Measurements from ENCODE around the gene TEX29.

Gene TEX29

DNA sequence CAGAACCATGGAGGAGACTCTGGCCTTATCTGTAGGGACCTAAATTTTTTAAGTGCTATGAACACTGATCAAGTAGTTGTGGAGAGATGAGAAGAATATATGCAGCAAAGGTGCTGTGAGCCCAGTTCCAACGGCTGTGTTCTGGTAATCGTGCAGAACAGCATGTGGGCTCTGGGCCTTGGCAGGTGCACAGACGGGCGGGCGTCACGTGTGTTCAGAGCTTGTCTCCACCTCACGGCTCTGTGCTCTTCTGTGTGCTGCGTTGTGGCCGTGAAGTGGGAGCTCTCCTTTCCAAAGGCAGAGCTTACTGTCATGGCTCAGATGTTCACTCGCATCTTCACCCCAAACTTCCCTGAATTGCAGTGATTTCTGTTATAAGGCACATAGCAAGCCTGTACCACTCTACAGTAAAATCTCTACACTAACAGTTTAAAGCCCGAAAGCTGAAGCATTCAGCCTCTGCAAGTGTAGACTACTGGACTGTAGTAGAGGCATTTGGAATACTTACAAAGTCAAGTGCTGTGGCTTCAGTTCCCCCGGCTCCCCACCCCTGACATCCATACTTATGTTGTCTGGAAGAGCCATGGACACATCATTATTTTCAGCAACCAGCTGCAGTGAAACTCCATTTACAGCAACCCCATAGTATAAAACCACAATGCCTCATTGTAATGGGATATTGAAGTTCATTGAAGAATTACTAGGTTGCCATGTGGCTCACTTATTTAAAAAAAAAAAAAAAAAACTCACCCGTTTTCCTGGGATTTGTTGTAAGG lies 27.5 kb upstream of the TEX29 start:
- no peak for DNase-seq

DNA sequence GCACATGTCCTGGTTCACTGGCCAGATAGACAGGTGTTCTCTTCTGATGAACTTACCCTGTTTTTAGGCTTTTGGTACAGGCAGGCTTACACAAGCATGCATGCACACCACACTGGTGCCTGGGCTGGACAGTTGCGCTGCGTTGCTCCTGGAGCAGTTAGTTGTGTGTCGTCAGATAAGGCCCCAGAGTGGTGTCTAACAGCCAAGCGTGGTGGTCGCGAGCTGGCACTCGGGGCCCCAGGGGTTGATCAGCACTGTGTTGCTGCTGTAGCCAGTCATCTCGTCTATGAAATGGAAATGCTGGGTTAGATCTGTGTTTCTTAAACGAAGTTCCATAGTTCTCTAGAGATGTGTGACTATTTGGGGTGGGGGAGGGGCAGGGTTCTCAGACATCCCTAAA lies 24.6 kb upstream of the TEX29 start:
- DNase-seq, result no peak

DNA sequence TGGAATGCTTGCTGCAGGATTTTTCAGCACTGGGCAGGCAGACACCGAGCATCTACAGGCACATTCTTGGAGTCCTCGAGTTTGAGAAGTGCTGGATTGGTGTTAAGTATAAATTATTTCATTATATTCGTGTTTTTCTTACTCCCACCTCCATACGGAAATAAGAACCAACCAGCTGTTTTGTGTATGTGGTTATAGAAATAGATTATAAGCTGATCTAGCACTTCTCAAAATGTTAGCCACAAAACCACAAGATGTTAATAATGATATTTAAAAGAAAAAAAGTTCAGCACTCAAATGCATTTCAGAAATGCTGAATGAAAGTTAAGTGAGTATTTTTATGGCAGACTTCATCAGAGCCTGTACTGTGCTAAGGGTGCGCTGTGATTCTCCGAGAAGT lies 24.0 kb upstream of the TEX29 start:
- no peak for DNase-seq

DNA sequence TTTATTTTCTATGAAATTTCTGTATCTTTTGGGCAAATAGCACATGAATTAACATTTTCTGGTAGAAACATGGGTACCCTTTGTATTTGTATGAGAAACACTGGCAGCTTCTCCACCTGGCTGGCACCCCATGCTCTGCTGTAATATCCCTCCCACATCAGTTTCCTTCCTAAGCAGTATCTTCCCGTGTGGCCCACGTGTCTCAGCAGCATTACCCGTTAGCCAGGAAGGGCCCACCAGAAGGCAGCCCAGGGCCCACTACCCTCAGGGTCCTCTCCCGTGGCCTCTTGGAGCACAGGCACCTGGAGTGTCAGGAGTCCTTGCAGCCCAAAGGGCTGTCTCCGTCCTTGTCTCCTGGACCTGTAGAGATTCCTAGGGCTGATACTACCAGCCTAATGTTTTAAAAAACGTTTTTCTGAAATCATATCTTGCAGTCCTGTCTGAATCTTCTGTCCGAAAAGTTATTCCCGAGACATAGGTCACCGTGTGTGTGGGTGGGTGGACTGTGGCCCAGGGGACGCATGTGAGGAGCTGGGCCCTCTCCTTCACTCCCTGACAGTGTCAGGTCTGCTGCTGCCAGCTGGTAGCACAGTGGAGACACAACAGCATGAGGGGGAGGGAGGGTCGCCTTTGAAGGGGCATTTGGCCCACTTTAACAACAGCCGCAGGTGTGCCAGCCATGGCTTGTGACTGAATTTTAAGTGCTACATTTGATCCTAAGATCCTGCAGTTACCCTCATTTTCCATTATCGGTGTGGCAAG lies 22.0 kb upstream of the TEX29 start:
- no peak for DNase-seq

DNA sequence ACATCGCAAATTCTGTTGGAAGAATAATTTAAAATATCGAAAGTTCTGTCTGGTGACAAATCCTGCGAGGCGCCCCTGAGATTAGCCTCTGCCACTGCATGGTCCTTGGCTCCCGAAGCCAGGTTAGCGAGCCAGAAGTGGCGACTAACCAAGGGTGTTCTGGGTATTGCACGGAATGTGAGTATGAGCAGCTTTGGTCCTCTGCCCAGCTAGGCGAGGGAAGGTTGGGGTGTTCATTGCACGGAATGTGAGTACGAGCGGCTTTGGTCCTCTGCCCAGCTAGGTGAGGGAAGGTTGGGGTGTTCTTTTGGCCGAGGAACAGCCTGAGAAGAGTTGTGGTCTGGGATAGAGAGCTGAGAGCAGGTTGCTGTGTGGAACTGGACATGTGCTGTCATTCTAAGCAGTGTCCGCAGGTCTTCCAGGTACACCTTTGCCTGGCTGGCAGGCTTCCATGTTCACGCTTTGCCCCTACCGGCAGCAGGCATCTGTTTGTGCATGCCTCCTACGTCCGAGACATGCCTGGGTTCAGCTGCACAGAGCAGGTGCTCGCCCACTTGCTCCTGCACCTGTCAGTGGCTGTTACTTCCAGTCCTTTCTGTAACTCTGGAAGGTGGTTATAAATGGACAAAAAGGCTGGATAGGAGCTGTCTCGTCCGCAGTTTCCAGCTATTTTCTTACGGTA lies 18.3 kb upstream of the TEX29 start:
- DNase-seq, result no peak

DNA sequence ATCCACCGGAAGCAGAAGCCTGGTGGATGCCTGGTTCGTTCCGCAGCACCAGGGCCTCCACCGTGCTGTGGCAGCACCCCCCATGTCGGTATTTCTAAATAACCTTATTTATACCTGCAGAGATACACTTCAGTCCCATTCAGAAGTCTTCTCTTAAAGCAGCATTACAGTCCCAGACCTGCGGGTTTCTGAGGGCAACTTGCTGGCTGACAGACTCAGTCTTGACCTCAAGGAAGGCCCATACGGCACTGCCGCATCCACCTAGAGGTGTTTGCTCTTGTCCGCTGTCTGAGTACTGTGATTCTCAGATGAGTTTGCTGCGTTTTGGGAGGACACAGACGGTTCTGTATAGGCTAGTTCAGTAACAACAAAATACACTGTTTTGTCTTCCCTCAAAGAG lies 16.9 kb upstream of the TEX29 start:
- no peak for DNase-seq

DNA sequence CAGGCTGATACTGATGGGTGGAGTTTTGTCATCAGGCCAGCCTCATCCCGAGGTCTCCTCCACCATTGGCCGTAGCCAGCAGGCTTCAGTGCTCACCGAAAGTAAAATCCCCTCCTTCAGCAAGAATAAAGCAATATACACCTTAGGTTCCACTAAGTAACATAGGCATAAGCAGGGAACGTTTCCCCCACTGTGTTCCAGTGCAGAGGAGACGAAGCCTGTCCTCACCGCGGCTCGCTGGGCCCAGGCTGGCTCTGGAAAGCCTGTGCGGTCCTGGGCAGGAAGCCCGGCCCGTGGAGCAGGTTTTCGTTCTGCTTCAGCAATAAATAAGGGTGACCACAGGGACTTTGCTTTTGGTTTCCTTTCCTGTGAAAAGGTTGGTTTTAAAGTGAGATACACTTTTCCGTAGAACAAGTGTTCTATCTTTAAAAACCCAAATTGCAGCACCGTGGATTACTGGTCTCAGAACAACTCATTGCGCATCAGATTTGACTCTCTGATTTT lies 16.3 kb upstream of the TEX29 start:
- DNase-seq, result no peak

DNA sequence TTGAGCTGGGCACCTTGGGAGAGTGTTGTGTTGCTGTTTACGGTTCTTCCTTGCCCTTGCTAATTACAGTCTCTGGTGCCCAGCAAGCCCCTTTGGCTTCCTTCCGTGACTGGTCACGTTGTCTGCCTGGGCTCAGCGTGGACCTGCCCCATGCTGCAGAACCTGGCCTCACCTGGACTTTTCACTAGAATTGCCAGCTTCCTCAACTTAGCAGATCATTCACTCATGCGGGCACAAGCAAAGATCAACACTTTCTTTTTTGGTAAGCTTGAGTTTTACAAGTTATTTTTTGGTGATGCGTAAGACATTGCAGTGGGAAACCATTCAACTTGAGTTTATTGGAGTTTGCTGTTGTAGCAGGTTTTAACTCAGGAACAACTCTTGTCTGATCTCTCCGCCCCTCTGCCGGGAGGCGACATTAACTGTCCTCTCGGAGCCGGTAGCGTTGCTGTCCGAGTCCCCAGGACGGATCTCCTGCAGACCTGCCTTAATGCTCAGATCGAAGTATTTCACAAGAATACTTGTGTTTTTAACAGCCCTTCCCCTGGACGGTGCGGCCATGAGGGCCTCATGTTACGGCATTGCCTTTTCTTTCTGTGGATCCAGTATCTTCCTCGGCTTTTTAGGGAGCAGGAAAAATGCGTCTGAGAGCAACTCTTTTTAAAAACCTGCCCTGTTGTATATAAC lies 15.7 kb upstream of the TEX29 start:
- no peak for DNase-seq

DNA sequence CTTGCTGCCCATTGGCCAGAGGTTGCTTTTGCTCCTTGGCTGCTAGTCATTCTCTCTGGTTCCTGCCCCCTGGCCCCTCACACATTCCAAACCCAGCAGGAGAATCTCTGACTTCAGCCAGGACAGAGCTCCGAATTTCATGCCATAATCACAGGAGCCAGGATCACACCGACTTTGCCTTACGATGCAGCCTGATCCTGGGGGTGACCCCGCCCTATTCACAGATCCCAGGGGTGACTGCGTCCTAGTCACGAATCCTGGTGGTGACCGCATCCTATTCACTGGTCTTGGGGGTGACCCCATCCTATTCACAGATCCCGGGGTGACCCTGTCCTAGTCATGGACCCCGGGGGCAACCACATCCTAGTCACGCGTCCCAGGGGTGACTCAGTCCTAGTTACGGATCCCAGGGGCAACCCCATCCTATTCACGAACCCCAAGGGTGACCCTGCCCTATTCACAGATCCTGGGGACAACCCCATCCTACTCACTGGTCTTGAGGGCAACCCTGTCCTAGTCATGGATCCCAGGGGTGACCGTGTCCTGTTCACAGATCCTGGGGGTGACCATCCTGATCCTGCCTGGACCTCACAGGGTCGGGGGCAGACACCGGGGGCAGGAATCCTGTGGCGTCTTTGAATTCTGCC lies 7.4 kb upstream of the TEX29 start:
- DNase-seq, result no peak

DNA sequence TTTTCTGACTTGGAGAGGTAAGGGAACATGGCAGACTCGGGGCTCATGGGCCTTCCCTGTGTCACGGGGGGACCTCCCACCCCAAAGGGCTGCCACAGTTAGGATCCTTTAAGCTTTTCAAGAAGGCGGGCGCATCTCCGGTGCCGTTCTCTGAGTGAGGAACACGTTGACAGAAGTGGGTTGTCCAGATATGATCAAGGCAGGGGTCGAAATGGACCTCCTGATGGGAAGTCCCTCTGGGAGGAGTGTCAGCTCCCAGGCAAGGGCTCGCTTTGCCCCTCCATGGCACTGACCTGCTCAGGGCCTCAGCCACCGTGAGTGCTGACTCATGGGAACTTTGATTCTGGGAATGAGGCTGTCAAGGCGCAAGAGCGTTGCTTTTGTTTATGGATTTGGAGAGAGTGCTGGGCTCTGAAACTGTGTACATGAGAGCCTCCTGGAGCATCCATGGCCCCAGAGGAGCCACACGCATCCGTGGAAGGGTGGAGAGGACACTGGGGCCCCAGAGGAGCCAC lies 6.5 kb upstream of the TEX29 start:
- DNase-seq, result no peak

DNA sequence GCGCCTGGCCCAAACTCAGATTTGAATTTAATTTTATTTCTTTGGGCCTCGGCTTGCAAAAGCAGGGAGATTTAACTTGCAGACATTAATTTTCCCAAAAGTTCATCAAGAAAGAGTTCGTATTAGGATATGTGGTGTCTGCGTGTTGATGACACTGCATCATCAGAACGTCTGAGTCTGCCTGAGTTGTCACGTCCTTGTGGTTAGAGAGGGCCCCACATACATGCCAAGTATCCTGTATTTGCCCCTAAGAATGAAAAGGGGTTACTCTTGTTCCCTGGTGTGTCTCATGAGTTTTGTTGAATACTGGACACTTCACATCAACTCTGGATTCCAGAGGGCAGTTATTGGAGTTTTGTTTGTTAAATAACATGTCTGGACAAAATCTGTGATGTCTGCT lies 5.6 kb upstream of the TEX29 start:
- no peak for DNase-seq

DNA sequence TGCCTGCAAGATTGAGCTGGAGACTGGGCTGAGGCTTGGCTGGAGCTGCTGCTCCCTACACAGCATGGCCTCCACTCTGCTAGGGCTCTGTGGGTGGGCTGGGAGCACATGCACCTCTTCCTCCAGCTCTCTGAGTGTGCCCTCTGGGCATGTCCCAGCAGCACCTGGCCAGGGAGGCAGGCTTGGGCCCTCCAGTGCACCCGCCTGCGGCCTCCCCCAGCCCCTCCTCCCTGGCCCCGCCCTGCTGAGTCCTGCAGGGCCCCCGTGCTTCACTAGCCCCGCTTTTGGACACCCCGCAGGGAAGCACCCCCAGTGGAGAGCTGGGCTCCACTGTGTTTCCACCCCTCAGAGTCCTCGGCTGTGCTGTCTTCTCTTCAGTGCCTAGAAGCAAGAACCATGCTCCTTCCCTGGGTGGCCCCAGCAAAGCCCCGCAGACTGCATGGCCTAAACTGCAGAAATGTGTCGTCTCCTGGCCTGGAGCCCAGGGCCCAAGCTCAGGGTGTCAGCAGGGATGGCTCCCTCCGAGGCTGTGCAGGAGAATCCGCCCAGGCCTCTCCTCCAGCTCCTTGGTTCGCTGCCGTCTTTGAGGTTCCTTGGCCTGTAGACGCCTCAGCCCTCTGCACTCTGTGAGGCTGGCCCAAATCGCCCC lies 5.0 kb upstream of the TEX29 start:
- DNase-seq, result no peak

DNA sequence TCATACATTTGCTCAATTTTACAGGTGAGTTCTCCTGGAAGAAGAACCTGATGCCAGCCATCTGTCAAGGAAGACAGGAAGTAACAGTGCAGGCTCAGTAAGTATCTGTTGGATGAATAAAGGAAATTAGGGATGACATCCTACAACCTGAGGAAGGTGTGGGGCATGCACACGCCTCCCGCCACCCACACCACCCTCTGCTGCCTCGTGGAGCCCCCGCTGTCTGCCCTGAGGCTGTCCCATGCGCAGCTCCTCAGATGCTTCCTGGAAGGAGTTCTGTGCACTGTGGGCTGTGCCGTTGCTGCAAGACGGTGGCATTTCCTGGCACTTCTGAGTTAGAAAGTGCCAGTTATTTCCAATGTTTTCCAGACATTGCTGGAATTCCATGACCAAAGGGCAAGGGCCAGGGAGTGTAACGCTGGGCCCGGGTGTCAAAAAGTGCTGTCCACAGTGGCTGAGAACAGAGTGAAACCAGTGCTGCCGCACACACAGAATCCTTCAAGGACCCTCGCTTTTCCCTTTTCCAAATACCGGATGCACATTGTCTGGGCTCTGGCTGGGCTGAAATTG lies 4.2 kb upstream of the TEX29 start:
- no peak for DNase-seq

DNA sequence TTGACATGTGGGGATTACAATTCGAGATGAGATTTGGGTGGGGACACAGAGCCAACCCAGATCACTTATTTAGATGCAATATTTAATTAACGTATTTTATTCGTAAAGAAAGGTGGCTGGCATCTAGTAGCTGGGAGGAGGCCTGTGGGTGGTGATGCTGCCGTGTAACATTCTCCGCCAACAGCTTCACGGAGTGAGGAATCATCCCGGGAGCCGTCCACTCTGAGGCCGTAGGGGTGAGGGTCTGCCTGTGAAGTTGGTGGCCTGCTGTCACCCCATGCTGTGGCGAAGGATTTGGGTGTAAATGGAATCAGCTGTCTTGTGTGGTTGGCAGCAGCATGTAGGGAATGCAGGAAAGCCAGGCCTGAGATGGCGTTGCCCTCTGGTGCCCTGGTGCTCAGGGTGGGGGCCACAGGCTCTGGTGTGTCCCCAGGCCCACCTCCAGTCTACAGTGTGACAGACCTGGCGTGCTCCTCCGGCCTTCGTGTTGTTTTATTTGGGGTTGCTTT lies 3.3 kb upstream of the TEX29 start:
- no peak for DNase-seq

DNA sequence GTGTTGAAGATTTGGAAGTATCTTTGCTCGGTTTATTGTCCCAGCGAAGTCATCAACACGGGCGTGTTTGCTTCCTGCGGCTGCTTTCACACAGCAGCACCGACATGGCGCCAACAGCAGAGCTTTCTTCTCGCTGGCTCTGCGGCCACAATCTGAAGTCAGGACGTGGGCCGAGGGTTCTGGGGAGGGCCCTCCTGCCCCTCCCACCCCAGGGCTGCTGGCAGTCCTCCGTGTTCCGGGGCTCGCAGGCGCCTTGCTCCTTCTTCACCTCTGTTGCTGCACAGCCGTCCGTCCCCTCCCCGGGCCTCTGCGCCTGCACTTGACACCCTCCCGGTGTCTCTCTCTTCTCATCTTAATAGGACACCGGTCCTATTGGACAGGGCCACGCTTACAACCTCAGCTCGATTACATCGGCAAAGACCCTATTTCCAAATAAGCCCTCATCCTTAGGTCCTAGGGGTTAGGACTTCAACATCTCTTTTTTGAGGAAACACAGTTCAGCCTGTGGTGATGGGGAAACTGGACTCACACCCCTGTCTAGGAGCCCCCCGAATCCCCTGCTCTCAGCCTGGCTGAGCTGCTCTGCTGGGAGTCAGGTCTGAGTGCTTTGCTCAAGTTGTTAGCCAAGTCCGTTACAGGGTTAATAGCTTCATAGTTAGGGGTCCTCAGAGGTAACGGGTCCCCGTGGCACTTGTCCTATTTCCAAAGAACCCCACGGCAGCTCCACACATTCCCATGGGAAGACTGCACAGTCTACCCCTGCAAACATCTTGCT lies 2.7 kb upstream of the TEX29 start:
- no peak for DNase-seq

DNA sequence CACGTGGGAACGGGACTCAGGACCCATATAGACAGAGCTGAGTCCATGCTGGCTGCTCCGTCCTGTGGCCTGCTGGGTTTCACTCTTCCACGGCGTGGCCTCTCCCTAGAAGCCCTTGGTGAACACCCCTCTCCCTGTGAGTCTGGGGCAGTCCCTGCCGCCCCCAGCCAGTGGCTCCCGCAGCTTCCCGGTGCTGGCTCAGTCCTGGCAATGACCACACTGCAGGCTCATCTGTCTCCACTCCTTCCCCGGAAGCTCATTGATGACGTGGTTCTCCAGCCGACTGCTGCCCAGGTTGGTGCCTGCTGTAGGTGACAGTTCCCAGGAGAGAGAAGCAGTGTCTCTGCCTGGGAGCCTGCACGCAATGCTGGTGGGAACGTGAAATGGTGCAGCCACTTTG lies 2.1 kb upstream of the TEX29 start:
- no peak for DNase-seq

DNA sequence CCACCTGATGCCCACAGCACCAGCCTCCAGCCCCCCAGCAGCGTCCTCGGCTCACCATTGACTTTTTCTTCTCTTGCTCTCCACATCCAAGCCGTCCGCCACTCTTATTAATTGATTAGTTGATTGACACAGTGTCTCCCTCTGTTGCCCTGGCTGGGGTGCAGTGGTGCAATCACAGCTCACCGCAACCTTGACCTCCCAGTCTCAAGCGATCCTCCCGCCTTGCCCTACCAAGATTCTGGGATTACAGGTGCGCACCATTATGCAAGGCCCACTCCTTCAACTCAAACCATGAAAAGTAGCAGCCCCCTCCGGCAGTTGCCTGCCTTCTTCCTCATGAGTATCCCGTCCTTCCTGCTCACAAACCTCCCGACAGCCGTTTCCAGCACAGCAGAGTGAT lies 921 bp upstream of the TEX29 start:
- no peak for DNase-seq

DNA sequence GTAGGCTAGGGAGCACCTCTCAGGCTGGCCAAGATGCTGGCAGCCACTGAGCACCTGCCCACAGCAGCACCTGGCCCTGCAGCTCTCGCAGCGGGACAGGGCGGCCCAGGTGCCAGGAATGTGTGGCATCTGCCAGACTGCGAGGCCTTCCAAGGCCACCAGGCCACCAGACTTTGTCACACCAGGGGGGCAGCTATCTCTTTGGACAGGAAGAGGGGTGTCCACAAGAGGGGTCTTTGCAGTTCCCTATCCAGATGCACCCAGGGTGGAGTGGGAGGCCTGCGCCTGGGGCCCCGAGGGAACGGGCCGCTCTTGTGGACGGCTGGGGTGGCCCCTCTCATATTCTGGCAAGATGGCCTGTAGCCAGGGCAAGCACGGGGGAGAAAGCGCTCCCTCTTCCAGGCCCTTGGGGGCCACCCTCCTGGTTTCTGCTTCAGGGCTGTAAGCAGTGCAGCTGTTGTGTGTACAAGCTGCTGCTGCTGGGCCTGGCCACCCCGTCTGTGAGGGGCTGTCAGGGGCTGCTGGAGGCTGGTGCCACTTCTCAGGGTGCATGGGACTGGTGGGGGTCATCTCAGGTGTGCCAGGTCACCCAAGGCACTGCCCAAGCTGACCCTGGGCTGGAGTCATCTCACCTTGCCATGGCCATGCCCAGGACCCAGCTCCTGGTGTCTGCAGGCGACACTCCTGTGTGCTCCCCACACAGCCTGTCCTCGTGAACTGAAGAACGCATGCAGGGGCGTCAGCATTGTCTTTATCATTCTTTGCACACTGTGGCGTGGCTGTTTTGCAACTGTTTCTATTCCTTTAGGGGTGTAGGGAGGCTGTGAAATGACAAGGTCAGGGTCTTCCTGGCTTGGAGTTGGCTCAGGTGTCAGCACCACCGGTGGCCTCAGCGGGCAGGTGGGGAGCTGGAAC lies 1.8 kb downstream of the TEX29 start:
- no peak for DNase-seq

DNA sequence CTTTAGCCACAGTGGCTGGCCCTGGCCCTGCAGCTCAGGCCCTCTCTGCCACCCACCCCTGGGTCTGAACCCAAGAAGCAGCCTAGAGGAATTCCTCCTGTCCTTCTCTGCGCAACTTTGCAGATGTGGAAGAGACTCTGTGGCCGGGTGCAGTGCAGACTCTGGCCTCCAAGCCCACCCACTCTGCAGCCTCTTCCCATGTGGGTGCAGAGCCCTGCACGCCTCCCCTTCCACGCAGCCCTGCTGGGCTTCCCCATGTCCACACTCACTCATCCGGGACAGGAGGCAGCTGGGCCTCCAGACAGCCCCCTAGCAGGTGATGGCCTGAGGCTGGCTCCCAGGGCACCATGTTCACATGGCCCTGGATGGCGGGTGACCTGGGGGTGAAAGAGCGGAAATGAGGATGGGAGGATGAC lies 2.5 kb downstream of the TEX29 start:
- DNase-seq, result no peak
